Right cardiac atrium (tissue), 5 donors: ENCODE results near the gene TAF11L11. TPM values are rescaled to one million over a fixed set of nuclear protein-coding genes. Genes with fewer than 3 reads are reported as not detected.
"Not testable (repeated sequence)": the region's sequence is repeated elsewhere in the genome, so short reads cannot be mapped to it uniquely, and the experiment has no call there.

Experiments
- ATAC-seq, 2 donors: fragments of 200-7000 bp; cut with Tn5 transposase; one replicate each; pipeline versions ENCODE4 v1.8.0 to v1.9.1; 2020; ENCODE audit warnings: moderate library complexity in 2 of 2, mild to moderate bottlenecking in 1 of 2
- DNase-seq, 3 donors: peaks; one replicate each; pipeline ENCODE4 v3.0.0-alpha.2; 2020
- H3K27ac ChIP-seq: one replicate; pipeline ENCODE4 v1.5.1; 2013; ENCODE audit warnings: mild to moderate bottlenecking, low read length, control low read depth, moderate library complexity
- H3K27me3 ChIP-seq: one replicate; pipeline ENCODE4 v1.6.1; 2013; ENCODE audit not compliant: control insufficient read depth, insufficient read depth
- H3K4me1 ChIP-seq: one replicate; pipeline ENCODE4 v1.6.1; 2013; ENCODE audit warnings: low read length; ENCODE audit not compliant: control insufficient read depth, insufficient read depth
- H3K4me3 ChIP-seq: one replicate; pipeline ENCODE4 v1.5.1; 2013; ENCODE audit warnings: low read length, control low read depth
- H3K9me3 ChIP-seq: one replicate; pipeline ENCODE4 v1.6.1; 2013; ENCODE audit warnings: low read length; ENCODE audit not compliant: control insufficient read depth
- WGBS: extraction: QIAGEN DNeasy Blood & Tissue Kit; methylation state at CpG from one replicate; pipeline ENCODE4 v1.1.7; 2013; 5-methylcytosine and 5-hydroxymethylcytosine counted together
- intact Hi-C, 4 donors: fragments of 100-400 bp; cut with DNase I; formaldehyde crosslinking; loops; one replicate each; pipeline versions ENCODE4 v1.11.0 to v1.14.0; 2022 to 2023
- long read RNA-seq, 4 donors: library from polyadenylated mRNA; unstranded; transcript quantifications; one replicate each; pipeline ENCODE4 v2.0.0, GENCODE V29; 2020 to 2021
- polyA plus RNA-seq: library from polyadenylated mRNA; stranded (reverse); fragments of 200-250 nt; gene quantifications from one replicate; pipeline ENCODE4 v1.2.3, GENCODE V29; 2013
- total RNA-seq, 4 donors: library from RNA; stranded (reverse); fragmentation: NEBNext Ultra II Directional; extraction: Animal tissue kit (Norgen Biotek cat#: 25700); gene quantifications; one replicate each; pipeline ENCODE4 v1.2.1, GENCODE V29; 2021
- donor health status: healthy with polysubstance abuse.
- donor health status: DM: no; HTN: yes; CAD: no.
- donor health status: DM: no; HTN: no; CAD: no.
- donor health status: DM: no; HTN: yes; CAD: no; lungs with severe emphysema.
- donor health status: DM: yes; HTN: yes; CAD: no.

Gene TAF11L11
- total RNA-seq, result not detected
- polyA plus RNA-seq, result not detected
- long read RNA-seq, donor 1, result 0 reads
- long read RNA-seq, donor 2, result 0 reads
- long read RNA-seq, donor 3, result 0 reads
- long read RNA-seq, donor 4, result 0 reads

GRCh38 chr5:17603880-17604279 lies at the start of gene TAF11L11:
Gene TAF11L11, plus strand, starts transcription at chr5:17604183.
- intact Hi-C loops, DNase-seq, ATAC-seq, H3K9me3 ChIP-seq, H3K27ac ChIP-seq, H3K27me3 ChIP-seq, H3K4me3 ChIP-seq, H3K4me1 ChIP-seq: not testable (repeated sequence)
- 64% methylated on average over 6 of the region's 6 CpGs for WGBS

- H3K27me3 ChIP-seq, H3K4me3 ChIP-seq, ATAC-seq, intact Hi-C loops, H3K4me1 ChIP-seq, H3K9me3 ChIP-seq, H3K27ac ChIP-seq, DNase-seq: not testable (repeated sequence)
- WGBS, result no CpG with 5 or more reads among the region's 16 CpGs
Observed at GRCh38 chr5:17585658-17586057, 18.3 kb upstream of the TAF11L11 start, which contains the start of gene TAF11L7. Gene TAF11L7, minus strand, starts transcription at chr5:17585758.

GRCh38 chr5:17590860-17591259 lies 13.1 kb upstream of the TAF11L11 start, which contains the start of gene TAF11L8:
Gene TAF11L8, minus strand, starts transcription at chr5:17590960.
- H3K27me3 ChIP-seq, H3K4me3 ChIP-seq, H3K4me1 ChIP-seq, intact Hi-C loops, DNase-seq, H3K27ac ChIP-seq, ATAC-seq, H3K9me3 ChIP-seq: not testable (repeated sequence)
- no CpG with 5 or more reads among the region's 16 CpGs for WGBS

GRCh38 chr5:17594255-17594654 lies 9.7 kb upstream of the TAF11L11 start, which contains the start of gene TAF11L9:
Gene TAF11L9, minus strand, starts transcription at chr5:17594394.
- ATAC-seq, H3K4me1 ChIP-seq, H3K27ac ChIP-seq, H3K4me3 ChIP-seq, intact Hi-C loops, H3K9me3 ChIP-seq, H3K27me3 ChIP-seq: not testable (repeated sequence)
- 95% methylated on average over 10 of the region's 15 CpGs for WGBS
- DNase-seq, result peak in 1 of 3 donors; percentile 50

GRCh38 chr5:17597728-17598127 lies 6.3 kb upstream of the TAF11L11 start, which contains the start of gene TAF11L10:
Gene TAF11L10, minus strand, starts transcription at chr5:17597828.
- no CpG with 5 or more reads among the region's 15 CpGs for WGBS
- H3K27me3 ChIP-seq, H3K27ac ChIP-seq, H3K4me3 ChIP-seq, intact Hi-C loops, H3K9me3 ChIP-seq, DNase-seq, ATAC-seq, H3K4me1 ChIP-seq: not testable (repeated sequence)

GRCh38 chr5:17604951-17605350 lies 968 bp downstream of the TAF11L11 start:
- DNase-seq (no peak), ATAC-seq (no peak)
- no peaks in the 10 kb centered on the region for H3K4me1 ChIP-seq
- no peaks in the 10 kb centered on the region for H3K27me3 ChIP-seq
- peaks cover 2% of the 10 kb centered on the region for H3K9me3 ChIP-seq
- intact Hi-C loops, result no loop called here
- no peak overlapping the region for H3K27ac ChIP-seq
- H3K4me3 ChIP-seq, result no peak overlapping the region
- 92% methylated on average over 14 of the region's 14 CpGs for whole genome bisulfite sequencing

- H3K9me3 ChIP-seq, H3K27ac ChIP-seq, H3K4me1 ChIP-seq, H3K4me3 ChIP-seq, ATAC-seq, intact Hi-C loops, H3K27me3 ChIP-seq, DNase-seq: not testable (repeated sequence)
- 69% methylated on average over 4 of the region's 4 CpGs for WGBS
Observed at GRCh38 chr5:17607461-17607860, 3.5 kb downstream of the TAF11L11 start.

GRCh38 chr5:17610092-17610491 lies 6.1 kb downstream of the TAF11L11 start, which contains the start of gene TAF11L12:
Gene TAF11L12, plus strand, starts transcription at chr5:17610392.
- H3K27ac ChIP-seq, DNase-seq, H3K27me3 ChIP-seq, intact Hi-C loops, H3K9me3 ChIP-seq, ATAC-seq, H3K4me1 ChIP-seq, H3K4me3 ChIP-seq: not testable (repeated sequence)
- 43% methylated on average over 2 of the region's 2 CpGs for WGBS

GRCh38 chr5:17614872-17615605 lies 11.1 kb downstream of the TAF11L11 start:
- no peak overlapping the region for H3K27ac ChIP-seq
- H3K4me3 ChIP-seq, result no peak overlapping the region
- intact Hi-C loops, result no loop called here
- H3K9me3 ChIP-seq, result peaks cover 5% of the 10 kb centered on the region
- no peaks in the 10 kb centered on the region for H3K4me1 ChIP-seq
- DNase-seq (no peak), ATAC-seq (no peak)
- WGBS, result 90% methylated on average over 17 of the region's 17 CpGs
- no peaks in the 10 kb centered on the region for H3K27me3 ChIP-seq

GRCh38 chr5:17619354-17619753 lies 15.4 kb downstream of the TAF11L11 start:
- WGBS, result 90% methylated on average over 3 of the region's 3 CpGs
- no peaks in the 10 kb centered on the region for H3K4me1 ChIP-seq
- H3K9me3 ChIP-seq, result peaks cover 3% of the 10 kb centered on the region
- intact Hi-C loops, result no loop called here
- DNase-seq (no peak), ATAC-seq (no peak)
- H3K27ac ChIP-seq, result no peak overlapping the region
- H3K27me3 ChIP-seq, result no peaks in the 10 kb centered on the region
- no peak overlapping the region for H3K4me3 ChIP-seq

- Histone ChIP-seq H3K27ac (no peak overlapping the region), H3K4me1 (no peaks in the 10 kb centered on the region), H3K4me3 (no peak overlapping the region), H3K27me3 (no peaks in the 10 kb centered on the region), H3K9me3 (no peaks in the 10 kb centered on the region)
- intact Hi-C loops, result no loop called here
- DNase-seq, result peak in 1 of 3 donors; percentile 38
- 83% methylated on average over 17 of the region's 17 CpGs for WGBS
- no peak for ATAC-seq
Observed at GRCh38 chr5:17620627-17621026, 16.6 kb downstream of the TAF11L11 start.
